HepG2 (cell line): Measurements from ENCODE around the gene ESRP2. TPM values are rescaled to one million over a fixed set of nuclear protein-coding genes. Genes with fewer than 3 reads are reported as not detected.

Experiments used
- ARNT2 ChIP-seq: sonication (generic); formaldehyde crosslinking; IDR thresholded peaks from 2 replicates; pipeline ENCODE4 v1.8.0; 2022; ENCODE audit warnings: mild to moderate bottlenecking, low read depth, missing genetic modification reagents, moderate library complexity
- ATF1 ChIP-seq: IDR thresholded peaks from 2 replicates; pipeline ENCODE4 v1.6.1; 2016; ENCODE audit warnings: mild to moderate bottlenecking, control low read depth
- DNMT1 ChIP-seq: sonication (generic); formaldehyde crosslinking; IDR thresholded peaks from 2 replicates; pipeline ENCODE4 v1.5.1; 2020; ENCODE audit warnings: mild to moderate bottlenecking, missing genetic modification reagents
- EEA1 ChIP-seq: sonication (generic); formaldehyde crosslinking; IDR thresholded peaks from 2 replicates; pipeline ENCODE4 v1.5.1; 2020; ENCODE audit warnings: mild to moderate bottlenecking, missing genetic modification reagents, borderline replicate concordance
- EP300 ChIP-seq, 3 experiments: sonication (generic) in 1 of 3; formaldehyde crosslinking in 1 of 3; IDR thresholded peaks; 2 replicates each; pipeline versions ENCODE4 v1.5.1 to v1.6.1; 2011 to 2020; ENCODE audit warnings: low read depth in 2 of 3, low read length in 2 of 3, borderline replicate concordance in 1 of 3, improper control_type of control experiment in 1 of 3, mild to moderate bottlenecking in 1 of 3, missing genetic modification reagents in 1 of 3, moderate library complexity in 1 of 3
- ERF ChIP-seq: IDR thresholded peaks from 2 replicates; pipeline ENCODE4 v1.6.1; 2018; ENCODE audit warnings: missing biosample characterization, missing genetic modification reagents
- HES4 ChIP-seq: sonication (generic); formaldehyde crosslinking; IDR thresholded peaks from 2 replicates; pipeline ENCODE4 v1.9.0; 2021; ENCODE audit warnings: mild to moderate bottlenecking, missing genetic modification reagents, borderline replicate concordance
- HNRNPUL1 ChIP-seq: fragments of 200-400 bp; formaldehyde crosslinking; IDR thresholded peaks from 2 replicates; pipeline ENCODE4 v1.6.1; 2017; ENCODE audit warnings: low read depth, mild to moderate bottlenecking, low read length, moderate library complexity
- KDM1A ChIP-seq: IDR thresholded peaks from 2 replicates; pipeline ENCODE4 v1.6.1; 2016; ENCODE audit warnings: missing compliant biosample characterization
- KDM5A ChIP-seq: fragments of 200-600 bp; sonication (generic); IDR thresholded peaks from 2 replicates; pipeline ENCODE4 v1.7.0; 2018; ENCODE audit warnings: antibody characterized with exemption, mild to moderate bottlenecking, low read length, borderline replicate concordance
- MEIS1 ChIP-seq: sonication (generic); formaldehyde crosslinking; IDR thresholded peaks from 2 replicates; pipeline ENCODE4 v1.9.0; 2021; ENCODE audit warnings: mild to moderate bottlenecking, missing genetic modification reagents, moderate library complexity, borderline replicate concordance
- NRL ChIP-seq: sonication (generic); formaldehyde crosslinking; IDR thresholded peaks from 2 replicates; pipeline ENCODE4 v1.5.0; 2020; ENCODE audit warnings: missing genetic modification reagents, mild to moderate bottlenecking, moderate library complexity, borderline replicate concordance
- SP4 ChIP-seq: sonication (generic); formaldehyde crosslinking; IDR thresholded peaks from 2 replicates; pipeline ENCODE4 v1.8.1; 2023; ENCODE audit warnings: mild to moderate bottlenecking, missing genetic modification reagents
- SRSF1 ChIP-seq: fragments of 200-400 bp; formaldehyde crosslinking; optimal IDR thresholded peaks from 2 replicates; pipeline ENCODE3; 2017; ENCODE audit warnings: mild to moderate bottlenecking, low read depth, low read length, moderate library complexity
- YEATS2 ChIP-seq: sonication (generic); formaldehyde crosslinking; IDR thresholded peaks from 2 replicates; pipeline ENCODE4 v1.4.0; 2020; ENCODE audit warnings: missing genetic modification reagents, borderline replicate concordance
- ZBTB21 ChIP-seq: sonication (generic); formaldehyde crosslinking; IDR thresholded peaks from 2 replicates; pipeline ENCODE4 v1.4.0; 2020; ENCODE audit warnings: missing genetic modification reagents
- ZBTB8A ChIP-seq: sonication (generic); formaldehyde crosslinking; IDR thresholded peaks from 2 replicates; pipeline ENCODE4 v1.4.0; 2020; ENCODE audit warnings: mild to moderate bottlenecking, low read depth, missing genetic modification reagents, borderline replicate concordance
- ZNF230 ChIP-seq: sonication (generic); formaldehyde crosslinking; IDR thresholded peaks from 2 replicates; pipeline ENCODE4 v1.4.0; 2020; ENCODE audit warnings: mild to moderate bottlenecking, missing genetic modification reagents
- ZNF234 ChIP-seq: sonication (generic); formaldehyde crosslinking; conservative IDR thresholded peaks from 2 replicates; pipeline ENCODE4 v1.5.1; 2020; ENCODE audit warnings: mild to moderate bottlenecking, missing genetic modification reagents
- ZNF383 ChIP-seq: sonication (generic); formaldehyde crosslinking; IDR thresholded peaks from 2 replicates; pipeline ENCODE4 v1.4.0; 2020; ENCODE audit warnings: missing genetic modification reagents, mild to moderate bottlenecking, borderline replicate concordance
- ZNF431 ChIP-seq: sonication (generic); formaldehyde crosslinking; IDR thresholded peaks from 2 replicates; pipeline ENCODE4 v1.9.0; 2022; ENCODE audit warnings: missing genetic modification reagents, low read depth, mild to moderate bottlenecking, borderline replicate concordance
- ZNF564 ChIP-seq: sonication (generic); formaldehyde crosslinking; IDR thresholded peaks from 2 replicates; pipeline ENCODE4 v1.8.1; 2023; ENCODE audit warnings: mild to moderate bottlenecking, missing genetic modification reagents
- ZNF616 ChIP-seq: sonication (generic); formaldehyde crosslinking; IDR thresholded peaks from 2 replicates; pipeline ENCODE4 v1.5.0; 2020; ENCODE audit warnings: low read depth, mild to moderate bottlenecking, missing genetic modification reagents
- ZNF773 ChIP-seq: sonication (generic); formaldehyde crosslinking; IDR thresholded peaks from 2 replicates; pipeline ENCODE4 v1.4.0; 2020; ENCODE audit warnings: missing genetic modification reagents, borderline replicate concordance
- polyA plus RNA-seq, 8 experiments: library from polyadenylated mRNA; depleted of rRNA in 3 of 8; stranded (reverse) in 7 of 8; unstranded in 1 of 8; fragments of >200 nt; fragmentation: Illumina TruSeq in 4 of 8; extraction: Trizol in 4 of 8; gene quantifications; 2 replicates each; pipeline versions ENCODE4 v1.2.1 to v1.2.3, GENCODE V29; 2011 to 2016; ENCODE audit warnings: low read depth in 4 of 8, missing spikeins in 1 of 8, mixed read lengths in 1 of 8; ENCODE audit not compliant: insufficient read depth in 1 of 8
- total RNA-seq, 5 experiments: library from RNA; depleted of rRNA; stranded (reverse); fragments of >200 nt; fragmentation: Illumina TruSeq; extraction: Trizol; gene quantifications; 2 replicates each; pipeline ENCODE4 v1.2.3, GENCODE V29; 2016; ENCODE audit warnings: low read depth in 1 of 5
- TF ChIP-seq, protein P1 (sequence below): sonication (generic); formaldehyde crosslinking; IDR thresholded peaks from 2 replicates; pipeline ENCODE4 v1.4.0; 2020; ENCODE audit warnings: low read depth, mild to moderate bottlenecking, missing genetic modification reagents
- TF ChIP-seq, protein P2 (sequence below): sonication (generic); formaldehyde crosslinking; conservative IDR thresholded peaks from 2 replicates; pipeline ENCODE4 v1.8.0; 2022; ENCODE audit warnings: mild to moderate bottlenecking, moderate library complexity, missing genetic modification reagents

Gene ESRP2
- total and polyA plus RNA-seq, 2 of the 13 experiments (the other 11 are each of a cell fraction or from before 2014, with no cell fraction given) = 21.1 to 32.4 TPM

DNA sequence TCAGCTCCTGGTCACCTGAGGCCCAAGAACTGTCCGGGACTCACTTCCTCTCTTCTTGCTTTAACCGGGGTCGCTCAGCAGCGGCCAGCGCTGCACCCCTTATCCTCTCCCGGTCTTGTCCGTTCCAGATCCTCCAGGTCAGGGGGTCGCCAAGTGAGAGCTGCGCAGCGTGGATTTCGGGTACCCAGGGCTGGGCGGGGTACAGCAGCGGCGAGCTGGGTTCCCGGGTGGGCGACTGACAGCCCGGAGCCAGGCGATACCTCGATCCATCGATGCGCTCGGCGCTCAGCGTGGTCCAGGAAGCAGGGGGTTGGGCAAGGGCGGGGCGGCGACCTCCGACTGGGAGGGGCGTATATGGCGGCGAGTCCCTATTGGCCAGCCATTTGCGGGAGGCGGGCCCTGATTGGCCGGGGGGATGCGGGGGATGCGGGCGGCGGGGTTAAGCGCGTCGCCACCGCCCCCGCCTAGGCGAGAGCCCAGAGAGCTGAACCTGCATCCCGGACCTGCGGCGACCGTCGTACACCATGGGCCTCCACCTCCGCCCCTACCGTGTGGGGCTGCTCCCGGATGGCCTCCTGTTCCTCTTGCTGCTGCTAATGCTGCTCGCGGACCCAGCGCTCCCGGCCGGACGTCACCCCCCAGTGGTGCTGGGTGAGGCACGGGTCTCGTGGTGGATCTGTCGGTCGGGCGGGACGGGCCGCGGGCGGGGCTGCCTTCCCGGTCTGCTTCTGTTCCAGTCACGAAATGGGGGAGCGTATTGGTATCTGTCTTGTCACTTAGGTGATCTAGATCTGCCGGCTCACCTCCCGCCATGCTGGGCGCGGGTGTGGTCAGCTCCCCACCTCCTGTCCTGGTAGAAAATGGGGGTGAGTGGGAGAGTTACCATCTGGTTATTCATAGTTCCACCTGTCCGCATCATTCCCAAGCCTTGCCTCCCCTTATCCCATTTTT is 9.3 kb upstream of the ESRP2 start, which contains the start of gene PLA2G15 (continued):
- TF ChIP-seq, protein P1, sequence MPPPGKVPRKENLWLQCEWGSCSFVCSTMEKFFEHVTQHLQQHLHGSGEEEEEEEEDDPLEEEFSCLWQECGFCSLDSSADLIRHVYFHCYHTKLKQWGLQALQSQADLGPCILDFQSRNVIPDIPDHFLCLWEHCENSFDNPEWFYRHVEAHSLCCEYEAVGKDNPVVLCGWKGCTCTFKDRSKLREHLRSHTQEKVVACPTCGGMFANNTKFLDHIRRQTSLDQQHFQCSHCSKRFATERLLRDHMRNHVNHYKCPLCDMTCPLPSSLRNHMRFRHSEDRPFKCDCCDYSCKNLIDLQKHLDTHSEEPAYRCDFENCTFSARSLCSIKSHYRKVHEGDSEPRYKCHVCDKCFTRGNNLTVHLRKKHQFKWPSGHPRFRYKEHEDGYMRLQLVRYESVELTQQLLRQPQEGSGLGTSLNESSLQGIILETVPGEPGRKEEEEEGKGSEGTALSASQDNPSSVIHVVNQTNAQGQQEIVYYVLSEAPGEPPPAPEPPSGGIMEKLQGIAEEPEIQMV (CRISPR knock-in tag) = no peak
- TF ChIP-seq ZNF431 (CRISPR knock-in tag) (no peak), ZBTB8A (CRISPR knock-in tag) (no peak), YEATS2 (CRISPR knock-in tag) (peak; percentile 74), KDM5A (peak; percentile 68), ARNT2 (CRISPR knock-in tag) (peak; percentile 56; the same call in 1 of the 2 replicates), SRSF1 (peak; percentile 52), EP300 (IDR thresholded peaks at IDR 0.05; ENCODE audit: low read depth in 2 of 2, low read length in 2 of 2) (0 out of 4 replicates have a peak, but pooled peaks of 1 of the 2 experiments have one; percentile 23), EP300 (CRISPR knock-in tag; IDR thresholded peaks at IDR 0.05; ENCODE audit: borderline replicate concordance) (no peak), ZNF564 (CRISPR knock-in tag) (0 out of 2 replicates have a peak, but pooled peaks have one; percentile 7), SP4 (CRISPR knock-in tag) (peak; percentile 98), ZNF234 (CRISPR knock-in tag) (peak; percentile 89), ATF1 (CRISPR knock-in tag) (no peak), NRL (CRISPR knock-in tag) (peak; percentile 57; the same call in 1 of the 2 replicates), HNRNPUL1 (no peak), EEA1 (CRISPR knock-in tag) (no peak), KDM1A (CRISPR knock-in tag) (peak; percentile 46; the same call in 1 of the 2 replicates), ZNF230 (peak; percentile 7; the same call in 1 of the 2 replicates), MEIS1 (CRISPR knock-in tag) (no peak; the same call in 1 of the 2 replicates), ERF (CRISPR knock-in tag) (peak; percentile 62), ZNF383 (CRISPR knock-in tag) (no peak), ZBTB21 (CRISPR knock-in tag) (no peak), ZNF616 (CRISPR knock-in tag) (peak; percentile 66; the same call in 1 of the 2 replicates), DNMT1 (no peak), ZNF773 (CRISPR knock-in tag) (peak; percentile 82; the same call in 1 of the 2 replicates), HES4 (no peak; the same call in 1 of the 2 replicates)
- TF ChIP-seq, protein P2, sequence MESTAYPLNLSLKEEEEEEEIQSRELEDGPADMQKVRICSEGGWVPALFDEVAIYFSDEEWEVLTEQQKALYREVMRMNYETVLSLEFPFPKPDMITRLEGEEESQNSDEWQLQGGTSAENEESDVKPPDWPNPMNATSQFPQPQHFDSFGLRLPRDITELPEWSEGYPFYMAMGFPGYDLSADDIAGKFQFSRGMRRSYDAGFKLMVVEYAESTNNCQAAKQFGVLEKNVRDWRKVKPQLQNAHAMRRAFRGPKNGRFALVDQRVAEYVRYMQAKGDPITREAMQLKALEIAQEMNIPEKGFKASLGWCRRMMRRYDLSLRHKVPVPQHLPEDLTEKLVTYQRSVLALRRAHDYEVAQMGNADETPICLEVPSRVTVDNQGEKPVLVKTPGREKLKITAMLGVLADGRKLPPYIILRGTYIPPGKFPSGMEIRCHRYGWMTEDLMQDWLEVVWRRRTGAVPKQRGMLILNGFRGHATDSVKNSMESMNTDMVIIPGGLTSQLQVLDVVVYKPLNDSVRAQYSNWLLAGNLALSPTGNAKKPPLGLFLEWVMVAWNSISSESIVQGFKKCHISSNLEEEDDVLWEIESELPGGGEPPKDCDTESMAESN (CRISPR knock-in tag) = peak; percentile 41; the same call in 1 of the 2 replicates
